ENCODE data around the gene MCRIP1.
"Not testable (repeated sequence)": the region's sequence is repeated elsewhere in the genome, so short reads cannot be mapped to it uniquely, and the experiment has no call there.

Gene MCRIP1

GRCh38 chr17:81840826-81841778 is 8.0 kb upstream of the MCRIP1 start:
- H3K4me3 ChIP-seq (ENCODE audit: low read depth, low read length), result no peak overlapping the region
- in situ Hi-C loops (cut with HindIII; ENCODE audit: low sequenced_read_pairs), result no loop called here
- no peak for DNase-seq (ENCODE audit: low read depth)
- TF ChIP-seq CTCF (IDR thresholded peaks at IDR 0.05; ENCODE audit: low read depth, low read length, missing control alignments), result no peak

GRCh38 chr17:81840059-81840458 is 7.0 kb upstream of the MCRIP1 start:
- H3K4me3 ChIP-seq (ENCODE audit: low read depth, low read length); DNase-seq (ENCODE audit: low read depth); in situ Hi-C loops (cut with HindIII; ENCODE audit: low sequenced_read_pairs): not testable (repeated sequence)

GRCh38 chr17:81839301-81839700 is 6.2 kb upstream of the MCRIP1 start:
- TF ChIP-seq CTCF (IDR thresholded peaks at IDR 0.05; ENCODE audit: low read depth, low read length, missing control alignments), result no peak
- in situ Hi-C loops (cut with HindIII; ENCODE audit: low sequenced_read_pairs), result no loop called here
- no peak overlapping the region for H3K4me3 ChIP-seq (ENCODE audit: low read depth, low read length)
- DNase-seq (ENCODE audit: low read depth), result no peak

GRCh38 chr17:81838753-81839255 is 5.7 kb upstream of the MCRIP1 start:
- DNase-seq (ENCODE audit: low read depth), result no peak
- TF ChIP-seq CTCF (IDR thresholded peaks at IDR 0.05; ENCODE audit: low read depth, low read length, missing control alignments), result no peak
- H3K4me3 ChIP-seq (ENCODE audit: low read depth, low read length), result no peak overlapping the region
- in situ Hi-C loops (cut with HindIII; ENCODE audit: low sequenced_read_pairs), result no loop called here

- H3K4me3 ChIP-seq (ENCODE audit: low read depth, low read length), result no peak overlapping the region
- TF ChIP-seq CTCF (IDR thresholded peaks at IDR 0.05; ENCODE audit: low read depth, low read length, missing control alignments), result no peak
- no peak for DNase-seq (ENCODE audit: low read depth)
- in situ Hi-C loops (cut with HindIII; ENCODE audit: low sequenced_read_pairs), result no loop called here
Measured at GRCh38 chr17:81837641-81838040, 4.5 kb upstream of the MCRIP1 start.

- DNase-seq (ENCODE audit: low read depth), result no peak
- TF ChIP-seq CTCF (IDR thresholded peaks at IDR 0.05; ENCODE audit: low read depth, low read length, missing control alignments), result no peak
- H3K4me3 ChIP-seq (ENCODE audit: low read depth, low read length), result peak within 1 kb of the TSS; percentile 76
- in situ Hi-C loops (cut with HindIII; ENCODE audit: low sequenced_read_pairs), result no loop called here
Measured at GRCh38 chr17:81834831-81835267, 1.8 kb upstream of the MCRIP1 start, which contains the start of gene PPP1R27. Gene PPP1R27, minus strand, starts transcription at chr17:81835050. Its CDS starts 97 bp downstream, at chr17:81834953.
